Raji (cell line): ENCODE measurements around the gene MRPS34.
A peak's percentile ranks its signal among the peaks of the same experiment; 100 is the strongest.

Experiments used
- POLR2A ChIP-seq: IDR thresholded peaks from 2 replicates; pipeline ENCODE4 v1.6.1; 2011; ENCODE audit warnings: low read depth, low read length, control low read depth; ENCODE audit not compliant: insufficient read depth

Gene MRPS34

GRCh38 chr16:1779234-1779701 lies 6.3 kb upstream of the MRPS34 start:
- peak; percentile 23; the same call in 1 of the 2 replicates for TF ChIP-seq POLR2A

GRCh38 chr16:1778200-1779179 lies 5.6 kb upstream of the MRPS34 start:
- no peak; the same call in 1 of the 2 replicates for TF ChIP-seq POLR2A

- peak; percentile 34; the same call in 1 of the 2 replicates for TF ChIP-seq POLR2A
These were observed 4.7 kb upstream of the MRPS34 start for GRCh38 chr16:1777375-1778199.

GRCh38 chr16:1776991-1777374 lies 4.0 kb upstream of the MRPS34 start:
- TF ChIP-seq POLR2A: no peak

- TF ChIP-seq POLR2A: no peak
These were observed 3.7 kb upstream of the MRPS34 start for GRCh38 chr16:1776672-1776955.

GRCh38 chr16:1775846-1776671 lies 3.1 kb upstream of the MRPS34 start:
- no peak for TF ChIP-seq POLR2A

GRCh38 chr16:1775006-1775845 lies 2.3 kb upstream of the MRPS34 start:
- TF ChIP-seq POLR2A: no peak

GRCh38 chr16:1774448-1774780 lies 1.5 kb upstream of the MRPS34 start:
- no peak for TF ChIP-seq POLR2A

- TF ChIP-seq POLR2A: no peak
These were observed 941 bp upstream of the MRPS34 start for GRCh38 chr16:1773703-1774447.

- no peak for TF ChIP-seq POLR2A
These were observed 499 bp downstream of the MRPS34 start, which contains the start of gene EME2 for GRCh38 chr16:1772362-1772907. TSS of gene EME2 (plus strand) at chr16:1772810. CDS start at chr16:1773228, 418 bp downstream.

GRCh38 chr16:1771864-1772361 lies 1.0 kb downstream of the MRPS34 start:
- TF ChIP-seq POLR2A: no peak

GRCh38 chr16:1771188-1771863 lies 1.6 kb downstream of the MRPS34 start, which contains the start of gene NME3:
TSS of gene NME3 (minus strand) at chr16:1771543. CDS start at chr16:1771534, 9 bp downstream.
- peak; percentile 64 for TF ChIP-seq POLR2A
